NCI-H748 (cell line): Measurements from ENCODE around the gene ADAMTS2.
"Not testable (repeated sequence)": the region's sequence is repeated elsewhere in the genome, so short reads cannot be mapped to it uniquely, and the experiment has no call there.

Experiments used
- DNase-seq: peaks from one replicate; lab custom pipeline; 2025; ENCODE audit not compliant: unreplicated experiment; lab: John Stamatoyannopoulos, UW

ADAMTS2 gene

DNA sequence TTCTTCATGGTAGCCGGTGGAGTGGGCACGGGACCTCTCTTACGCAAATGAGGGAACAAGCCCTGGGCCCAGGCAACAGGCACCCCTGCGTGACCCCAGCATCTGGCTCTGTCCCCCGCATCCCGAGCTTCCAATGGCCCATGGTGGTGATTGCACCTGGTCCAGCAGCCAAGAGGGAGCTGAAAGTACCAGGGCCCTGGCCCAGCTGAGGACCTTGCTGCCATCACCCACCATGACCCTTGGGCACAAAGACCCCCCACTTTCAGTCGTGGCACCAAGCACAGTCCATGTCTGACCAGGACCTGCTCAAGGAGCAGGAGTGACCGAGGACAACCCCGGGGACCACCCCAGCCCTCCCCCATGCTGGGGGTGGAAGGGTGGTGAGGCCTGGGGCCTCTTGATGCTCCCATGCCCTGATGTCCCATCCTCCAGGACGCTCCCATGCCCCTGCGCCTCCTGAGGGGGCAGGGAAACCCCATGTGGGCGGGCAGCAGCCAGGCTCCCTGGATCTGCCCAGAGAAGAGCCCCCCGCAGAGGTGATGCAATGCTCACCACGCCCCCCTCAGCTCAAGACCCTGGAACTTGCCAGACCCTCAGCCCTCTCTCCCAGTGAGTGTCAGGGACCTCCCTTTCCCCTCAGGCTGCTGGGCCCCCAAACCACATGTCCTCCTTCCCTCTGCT lies 123.9 kb downstream of the ADAMTS2 start:
- no peak for DNase-seq

DNA sequence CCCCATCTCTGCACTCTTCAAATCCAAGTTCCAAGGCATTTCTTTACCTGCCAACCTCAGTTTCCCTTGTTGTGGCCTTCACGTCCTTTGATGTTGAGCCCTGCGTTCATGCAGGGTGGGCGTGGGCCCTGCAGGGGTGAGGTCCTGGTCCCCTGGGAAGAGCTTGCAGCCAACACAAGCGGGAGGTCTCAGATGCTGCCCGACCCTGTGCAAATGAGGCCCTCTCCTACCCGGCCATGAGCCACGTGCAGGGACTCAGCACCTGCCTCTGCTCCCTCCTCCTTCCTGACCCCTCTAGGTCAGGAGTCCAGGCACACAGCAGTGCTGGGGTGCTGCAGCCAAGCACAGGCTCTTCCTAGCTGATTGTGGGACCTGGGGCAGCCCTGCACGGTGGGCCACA lies 124.5 kb downstream of the ADAMTS2 start:
- no peak for DNase-seq

DNA sequence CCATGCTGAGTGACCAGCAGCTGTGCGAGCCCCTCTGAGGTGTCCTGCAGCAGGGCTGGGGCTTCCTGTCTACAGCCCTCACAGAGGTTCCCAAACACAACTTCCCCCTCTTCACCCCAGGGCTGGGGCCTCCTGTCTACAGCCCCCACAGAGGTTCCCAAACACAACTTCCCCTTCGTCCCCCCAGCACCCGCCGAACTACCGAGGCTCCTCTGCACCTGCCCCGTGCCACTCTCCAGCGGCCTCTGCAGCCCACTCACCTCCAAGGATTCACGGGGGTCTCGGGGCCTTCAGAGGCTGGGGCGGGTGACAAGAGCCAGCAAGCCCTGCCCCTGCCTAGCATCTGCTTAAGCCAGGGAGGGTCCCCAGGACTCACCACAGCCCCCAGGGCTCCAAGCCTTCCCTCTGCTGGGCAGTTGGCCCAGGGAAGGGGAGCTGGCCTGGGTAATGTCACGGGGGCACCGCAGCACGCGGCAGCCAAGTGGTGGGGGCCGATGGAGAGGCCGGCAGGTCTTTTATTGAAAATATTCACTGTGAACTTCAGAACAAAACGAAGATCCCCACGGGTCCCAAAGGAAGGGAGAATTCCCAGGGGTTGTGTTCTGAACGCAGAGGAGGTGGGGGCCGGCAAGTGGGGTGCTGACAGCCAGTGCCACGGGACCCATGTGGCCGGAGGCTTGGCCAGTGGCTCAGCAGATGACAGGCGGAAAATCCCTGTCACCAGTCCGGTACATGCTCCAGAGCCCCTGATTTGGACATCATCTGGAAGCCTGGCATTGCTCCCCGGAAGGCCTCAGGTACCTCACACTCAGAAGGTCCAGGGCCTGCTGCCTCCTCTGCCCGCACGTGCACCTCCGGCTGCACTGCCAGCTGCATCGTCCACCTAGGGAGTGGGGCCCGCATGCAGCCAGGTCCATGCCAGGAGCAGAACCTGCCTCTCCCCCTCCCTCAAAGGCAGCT lies 125.3 kb downstream of the ADAMTS2 start:
- no peak for DNase-seq

DNA sequence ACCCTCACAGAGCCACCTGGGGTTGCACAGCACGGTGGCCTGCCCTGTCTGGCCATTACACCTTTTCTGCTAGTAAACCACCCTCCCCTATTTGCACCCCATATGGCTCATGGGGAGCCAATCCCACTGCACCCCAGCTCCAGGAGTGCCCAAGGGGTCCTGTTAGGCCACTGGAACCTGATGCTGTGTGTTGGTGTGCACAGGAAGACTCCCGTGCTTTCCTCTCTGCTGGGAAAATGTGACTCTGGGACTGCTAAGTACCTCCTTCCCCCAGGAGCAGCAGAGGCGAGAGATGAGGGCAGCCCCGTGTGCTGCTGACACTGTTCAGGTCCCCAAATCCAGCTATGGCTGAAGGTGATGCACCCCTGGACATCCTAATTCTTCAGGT lies 126.3 kb downstream of the ADAMTS2 start:
- DNase-seq, result no peak

DNA sequence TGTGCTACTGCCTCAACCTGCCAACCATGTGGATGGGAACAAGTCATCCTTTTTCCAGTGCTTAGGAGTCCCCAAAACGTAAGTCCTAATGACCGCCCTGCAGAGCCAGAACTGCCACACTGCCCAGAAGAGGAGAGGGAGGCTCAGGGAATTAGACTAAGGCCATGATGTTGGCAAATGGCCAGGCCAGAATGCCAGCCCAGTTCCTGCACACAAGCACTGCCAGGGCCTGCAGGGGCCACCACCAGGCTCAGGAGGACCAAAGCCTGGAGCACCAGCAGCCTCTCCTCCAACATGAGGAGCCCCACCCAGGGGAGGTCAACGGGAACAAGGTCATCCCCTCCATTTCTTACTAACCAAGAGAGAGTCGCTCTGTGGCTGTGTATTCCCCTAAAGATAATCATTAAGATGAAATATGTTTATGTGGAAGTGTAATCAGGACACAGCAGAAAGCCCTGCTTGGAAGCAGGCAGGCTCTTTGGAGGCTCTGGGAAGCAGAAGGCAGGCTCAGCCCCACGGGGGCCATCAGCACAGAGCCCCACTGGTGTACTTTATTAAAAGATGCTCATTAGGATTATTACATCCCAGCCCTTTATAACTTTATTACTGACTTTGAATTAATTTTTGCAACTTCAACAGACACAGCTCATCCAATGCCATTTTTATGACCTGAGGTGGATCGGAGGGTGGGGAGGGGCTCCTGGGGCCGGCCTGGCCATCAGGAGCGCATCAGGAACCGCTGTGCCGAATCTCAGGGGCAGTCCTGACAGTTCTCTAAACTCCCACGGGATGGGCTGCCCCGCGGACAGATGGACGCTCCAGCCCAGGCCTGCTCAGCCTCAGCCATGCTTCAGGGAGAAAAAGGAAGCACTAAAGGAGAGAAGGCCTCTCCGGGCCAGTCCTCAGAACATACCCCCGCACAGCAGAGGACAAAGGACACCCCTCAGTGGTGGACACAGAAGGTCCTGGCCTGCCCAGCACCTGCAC lies 127.0 kb downstream of the ADAMTS2 start:
- no peak for DNase-seq

DNA sequence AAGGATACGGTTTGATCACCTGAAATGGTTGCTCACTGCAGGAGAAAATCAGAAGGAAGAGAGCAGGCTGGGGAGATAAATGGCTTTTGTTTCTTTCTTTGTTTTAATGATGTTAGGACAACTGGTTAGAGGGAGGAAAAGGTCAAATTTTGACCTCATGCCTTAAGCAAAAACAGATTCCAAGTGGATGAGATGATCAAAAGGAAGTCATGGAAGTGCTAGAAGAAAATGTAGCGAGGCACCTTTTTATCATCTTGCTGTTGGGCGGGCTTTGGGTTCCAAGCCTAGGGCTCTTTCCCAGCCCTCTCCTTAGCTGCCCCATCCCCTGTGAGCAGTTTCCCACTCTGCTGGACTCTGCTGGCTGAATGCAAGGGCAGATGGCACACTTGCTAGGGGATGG lies 127.9 kb downstream of the ADAMTS2 start:
- no peak for DNase-seq

DNA sequence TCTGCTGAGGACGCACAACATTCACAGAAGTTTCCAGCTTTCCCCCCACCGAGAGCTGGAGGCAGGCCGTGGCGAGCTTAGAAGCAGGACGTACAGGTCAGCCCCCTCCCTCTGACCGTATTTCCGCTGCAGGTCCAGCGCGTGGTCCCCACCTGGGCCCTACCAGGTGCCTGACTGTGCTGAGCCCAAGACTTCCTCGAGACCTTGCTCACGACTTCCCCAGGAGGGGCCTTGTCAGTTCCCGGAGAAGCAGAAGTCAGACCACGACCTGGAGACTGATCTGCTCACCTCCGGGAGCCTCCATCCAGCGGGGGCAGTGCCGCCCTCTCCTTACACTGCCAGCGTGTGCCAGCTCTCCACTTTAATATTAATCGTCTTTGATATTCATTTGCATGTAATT lies 128.9 kb downstream of the ADAMTS2 start:
- DNase-seq, result not testable (repeated sequence)

DNA sequence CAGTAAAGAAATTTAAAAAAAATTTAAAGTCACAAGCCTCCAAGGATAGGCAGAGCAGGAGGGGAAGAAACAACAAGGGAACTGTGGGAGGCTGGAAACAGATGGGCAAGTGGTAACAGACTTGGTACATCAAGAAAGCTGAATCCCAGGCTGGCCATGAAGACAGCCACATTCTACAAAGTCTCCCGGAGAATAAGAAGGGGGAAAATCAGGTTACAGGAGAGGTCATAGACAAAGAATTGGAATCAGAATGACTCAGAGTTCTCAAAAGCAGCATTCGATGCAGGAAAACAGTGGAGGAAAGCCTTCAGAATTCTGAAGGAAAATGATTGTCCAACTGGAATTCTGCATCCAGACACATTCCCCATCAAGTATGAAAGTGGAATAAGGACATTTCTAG lies 129.7 kb downstream of the ADAMTS2 start:
- no peak for DNase-seq

DNA sequence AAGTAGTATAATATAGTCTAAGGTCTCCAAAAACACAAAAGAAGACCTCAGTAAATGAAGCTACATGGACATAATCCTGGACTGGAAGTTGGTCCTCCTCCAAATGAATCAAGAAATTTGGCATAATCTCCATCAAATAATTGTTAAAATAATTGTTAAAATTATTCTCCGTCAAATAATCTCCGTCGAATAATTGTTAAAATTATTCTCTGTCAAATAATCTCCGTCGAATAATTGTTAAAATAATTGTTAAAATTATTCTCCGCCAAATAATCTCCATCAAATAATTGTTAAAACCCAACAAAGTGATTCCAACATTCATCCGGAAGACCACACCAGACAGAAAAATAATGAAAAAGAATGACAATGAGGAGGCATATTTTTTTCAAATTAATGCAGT lies 130.6 kb downstream of the ADAMTS2 start:
- no peak for DNase-seq

DNA sequence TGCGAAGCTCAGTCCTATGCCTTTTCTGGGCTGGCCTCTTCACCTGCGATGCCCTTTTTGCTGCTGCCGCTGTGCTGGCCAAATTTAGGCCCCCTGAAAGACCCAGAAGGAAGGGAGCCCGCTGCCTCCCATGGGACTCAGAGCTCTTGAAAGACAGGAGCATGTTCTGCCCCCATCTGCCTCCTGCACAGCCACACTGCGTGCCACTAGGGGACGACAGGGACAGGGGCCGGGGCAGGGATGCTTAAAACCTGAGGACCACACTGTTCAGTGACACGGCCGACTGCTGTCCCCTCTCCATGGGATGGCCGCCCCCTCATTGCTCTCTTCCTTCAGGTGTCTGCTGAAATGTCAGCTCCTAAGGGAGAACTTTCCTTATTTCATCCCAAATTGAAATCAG lies 132.4 kb downstream of the ADAMTS2 start:
- no peak for DNase-seq

DNA sequence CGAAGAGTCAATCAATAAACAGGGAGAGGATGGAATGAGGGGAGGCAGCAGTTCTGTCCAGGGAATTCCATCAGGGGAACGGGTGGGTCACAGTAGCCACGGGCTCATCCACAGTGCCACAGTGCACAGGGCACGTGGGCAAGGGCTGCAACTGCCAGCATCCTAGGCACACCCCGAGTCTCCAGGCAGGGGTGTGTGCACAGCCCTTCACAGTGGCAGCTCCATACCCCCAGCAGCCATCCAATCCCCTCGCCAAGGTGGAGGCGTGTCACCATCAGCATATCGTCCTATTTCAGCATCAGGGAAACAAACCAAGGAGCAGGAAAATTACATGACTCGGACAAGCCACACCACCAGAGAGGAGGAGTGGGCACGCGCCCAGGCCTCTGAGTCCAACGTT lies 133.6 kb downstream of the ADAMTS2 start:
- no peak for DNase-seq

DNA sequence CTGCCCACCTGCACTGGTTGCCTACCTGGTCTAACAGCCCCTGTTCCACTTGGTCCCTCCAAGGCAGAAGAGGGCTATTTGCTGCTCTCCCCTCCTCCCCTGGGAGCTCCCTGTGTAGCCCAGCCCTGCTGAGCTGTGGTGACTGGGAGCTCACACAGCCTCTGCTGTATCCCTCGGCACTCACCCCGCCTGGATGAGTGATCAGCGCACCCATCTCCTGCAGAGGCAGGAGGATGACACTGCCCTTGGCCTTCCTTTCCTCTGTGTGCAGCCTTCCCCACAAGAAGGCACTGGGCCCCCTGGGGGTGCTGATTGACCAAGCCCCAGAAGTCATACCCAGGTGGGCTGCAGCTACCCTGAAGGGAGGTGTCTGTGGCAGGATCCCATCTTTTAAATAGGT lies 134.2 kb downstream of the ADAMTS2 start:
- DNase-seq, result no peak

DNA sequence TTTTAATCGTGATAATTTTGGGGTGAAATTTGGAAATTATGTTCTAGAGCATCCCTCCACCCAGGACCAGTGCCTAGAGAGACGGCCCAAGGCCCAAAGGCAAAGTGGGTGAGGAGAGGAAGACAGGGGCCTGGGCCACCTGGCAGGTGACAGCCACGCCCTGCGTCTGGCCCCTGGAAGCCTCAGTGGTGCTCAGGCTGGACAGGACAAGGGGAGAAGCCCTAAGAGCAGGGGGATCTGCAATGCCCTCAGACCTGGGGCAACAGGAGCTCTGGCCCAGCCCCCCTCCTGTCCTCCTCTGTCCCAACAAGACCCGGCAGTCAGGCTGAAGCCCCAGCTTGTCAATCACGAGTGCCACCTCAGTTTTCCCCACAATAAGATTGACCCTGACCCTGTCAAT lies 134.8 kb downstream of the ADAMTS2 start:
- no peak for DNase-seq

DNA sequence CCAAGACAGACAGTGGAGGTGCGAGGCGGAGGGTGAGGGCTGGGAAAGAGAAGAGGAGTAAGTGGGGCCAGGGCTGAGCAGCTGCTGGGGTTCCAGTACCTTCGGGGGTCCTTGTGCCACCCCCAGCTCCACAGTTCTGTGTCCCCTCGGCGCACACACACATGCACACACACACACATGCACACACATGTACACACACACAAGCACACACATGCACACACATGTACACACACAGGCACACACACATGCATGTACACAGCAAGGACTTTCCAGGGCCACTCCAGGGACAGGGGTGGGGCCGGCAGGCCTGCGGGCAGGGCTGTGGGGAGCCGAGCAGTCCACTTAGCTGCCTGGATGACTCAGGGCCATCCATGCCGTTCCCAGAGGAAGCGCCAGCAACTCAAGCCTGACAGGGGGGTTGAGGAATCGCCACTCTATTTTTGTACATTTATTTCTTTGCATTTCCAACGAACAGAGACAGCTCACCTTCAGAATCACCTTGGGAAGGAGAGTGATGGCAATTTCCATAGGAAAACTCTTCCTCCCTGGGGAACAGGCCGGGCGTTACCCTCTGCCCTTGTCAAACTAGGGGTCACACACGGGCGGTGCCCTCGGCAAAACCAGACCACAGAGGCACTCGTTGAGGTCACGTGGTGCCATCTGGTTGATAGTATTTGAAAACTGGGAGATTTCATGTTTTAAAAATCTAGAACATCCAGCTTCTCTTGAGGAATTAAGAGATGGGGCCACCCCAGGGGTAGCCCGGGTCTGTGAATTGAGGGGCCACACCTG lies 135.7 kb downstream of the ADAMTS2 start:
- no peak for DNase-seq

DNA sequence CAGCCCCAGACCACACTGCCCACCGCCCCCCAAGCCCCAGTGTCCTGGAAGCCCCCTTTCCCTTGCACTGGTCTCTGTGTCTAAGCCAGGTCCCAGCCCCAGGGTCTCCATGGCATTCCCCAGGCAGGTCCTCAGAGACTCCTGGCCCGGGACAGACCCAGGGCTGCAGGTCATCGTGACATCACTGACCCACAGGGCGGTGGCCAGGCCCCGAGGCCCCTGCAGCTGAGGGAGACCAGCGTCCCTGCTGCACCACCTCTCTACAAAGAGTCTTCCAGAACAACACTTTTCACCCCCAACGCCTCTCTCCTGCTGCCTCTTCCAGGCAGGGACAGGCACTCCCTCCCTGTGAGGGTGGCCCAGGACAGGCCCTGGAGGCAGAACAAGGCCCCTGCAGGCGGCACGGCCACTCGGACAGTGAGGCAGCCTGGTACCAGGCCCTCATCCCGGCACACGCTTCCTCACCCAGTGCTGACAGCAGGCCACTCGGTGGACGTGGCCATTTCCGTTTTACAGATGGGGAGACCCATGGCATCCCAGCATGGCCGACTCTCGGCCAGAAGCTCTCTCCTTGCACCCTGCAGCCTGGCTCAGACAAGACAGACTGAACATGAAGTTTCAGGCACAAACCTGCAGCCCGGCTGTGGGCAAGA lies 136.4 kb downstream of the ADAMTS2 start:
- no peak for DNase-seq

DNA sequence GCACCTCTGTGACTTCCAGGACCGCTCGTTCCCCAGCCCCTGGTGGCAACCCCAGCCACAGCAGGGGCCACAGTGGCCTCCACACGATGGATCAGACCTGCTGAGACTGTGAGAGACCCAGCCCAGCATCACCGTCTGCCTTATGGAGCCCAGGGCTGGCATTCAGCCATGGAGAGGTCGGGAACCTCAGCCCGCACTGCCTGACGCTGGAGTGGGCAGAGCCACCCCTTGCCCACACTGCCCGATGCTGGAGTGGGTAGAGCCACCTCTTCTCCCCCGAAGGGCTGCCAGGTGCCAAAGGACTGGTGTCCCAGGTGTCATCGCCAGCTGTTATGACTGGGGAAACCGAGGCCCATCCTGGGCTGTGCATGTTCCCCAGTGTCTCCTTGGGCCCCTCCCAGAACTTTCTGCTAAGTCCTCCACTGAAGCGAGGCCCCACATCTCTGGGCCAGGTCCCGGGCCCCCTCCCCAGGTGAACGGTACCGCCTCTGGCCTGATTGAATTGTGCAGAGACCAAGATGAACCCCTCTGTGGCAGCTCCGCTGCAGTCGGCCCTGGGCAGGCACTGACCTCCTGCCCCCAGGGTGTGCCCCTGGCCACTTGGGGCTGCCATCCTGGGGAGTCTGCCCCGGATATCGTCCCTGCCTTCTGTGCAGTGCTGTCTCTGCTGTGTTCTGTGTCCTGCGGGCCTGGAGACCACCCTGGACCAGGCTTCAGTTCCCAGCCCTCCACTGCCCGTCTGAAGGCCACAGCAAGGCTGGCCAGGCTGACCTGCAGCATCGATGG lies 137.1 kb downstream of the ADAMTS2 start:
- DNase-seq, result no peak

DNA sequence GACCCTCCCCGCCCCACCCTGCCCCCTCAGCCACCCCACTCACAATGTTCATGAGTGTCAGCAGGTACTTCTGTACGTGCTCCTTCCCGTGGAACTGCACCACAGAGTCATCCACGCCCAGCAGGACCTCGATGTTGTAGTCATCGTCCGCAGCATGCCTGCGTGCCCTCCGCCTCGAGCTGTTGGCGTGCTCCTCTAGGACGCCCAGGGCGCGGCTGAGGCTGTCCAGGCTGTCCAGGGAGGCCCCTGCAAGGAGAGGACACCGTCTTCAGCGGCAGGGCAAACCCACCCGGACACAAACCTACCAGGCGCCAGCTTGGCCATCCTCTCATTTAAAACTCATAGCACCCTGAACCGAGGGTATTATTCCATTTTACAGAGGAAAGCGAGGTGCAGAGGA lies 137.8 kb downstream of the ADAMTS2 start:
- no peak for DNase-seq

DNA sequence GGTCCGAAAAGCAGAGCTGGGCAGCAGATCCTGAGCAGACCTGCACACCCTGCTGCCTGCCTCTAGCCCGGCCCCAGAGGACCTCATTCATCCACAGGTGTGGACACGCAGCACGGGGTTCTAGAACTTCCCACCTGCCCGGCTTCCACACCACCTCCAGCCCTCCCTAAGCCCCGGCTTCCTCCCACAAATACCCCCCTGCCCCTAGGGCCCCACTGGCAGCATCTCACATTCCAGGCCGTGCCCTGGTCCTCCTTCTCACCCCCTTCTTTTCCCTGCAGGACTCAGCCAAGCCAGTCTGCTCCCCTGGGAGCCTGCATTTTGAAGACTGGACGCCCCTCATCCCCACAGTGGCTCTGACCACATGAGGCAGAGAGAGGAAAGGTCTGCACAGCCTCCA lies 138.9 kb downstream of the ADAMTS2 start:
- no peak for DNase-seq

DNA sequence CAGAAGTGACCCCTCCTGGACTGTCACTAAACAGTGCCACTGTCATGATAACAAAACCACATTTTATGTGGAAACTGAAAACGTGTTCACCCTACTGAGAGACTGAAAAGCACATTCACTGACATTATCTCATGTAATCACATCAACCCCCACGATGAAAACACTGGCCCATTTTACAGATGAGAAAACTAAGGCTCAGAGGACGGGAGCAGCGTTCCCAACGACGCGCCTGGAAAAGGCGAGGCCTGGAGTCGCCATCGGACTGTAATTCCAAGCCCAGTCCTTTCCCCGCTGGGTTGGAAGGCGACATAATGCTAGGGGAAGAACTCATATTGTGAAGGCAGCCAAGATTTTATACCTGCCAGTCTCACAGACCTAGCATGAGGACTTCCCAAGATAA lies 140.0 kb downstream of the ADAMTS2 start:
- no peak for DNase-seq
